Measurements from ENCODE around the gene RFX2. TPM values are rescaled to one million over a fixed set of nuclear protein-coding genes. Genes with fewer than 3 reads are reported as not detected.
A peak's percentile ranks its signal among the peaks of the same experiment; 100 is the strongest.

The RFX2 gene
- total RNA-seq, result 10 to 100 TPM; 12.6 to 17.3 (median 15.0) TPM

DNA sequence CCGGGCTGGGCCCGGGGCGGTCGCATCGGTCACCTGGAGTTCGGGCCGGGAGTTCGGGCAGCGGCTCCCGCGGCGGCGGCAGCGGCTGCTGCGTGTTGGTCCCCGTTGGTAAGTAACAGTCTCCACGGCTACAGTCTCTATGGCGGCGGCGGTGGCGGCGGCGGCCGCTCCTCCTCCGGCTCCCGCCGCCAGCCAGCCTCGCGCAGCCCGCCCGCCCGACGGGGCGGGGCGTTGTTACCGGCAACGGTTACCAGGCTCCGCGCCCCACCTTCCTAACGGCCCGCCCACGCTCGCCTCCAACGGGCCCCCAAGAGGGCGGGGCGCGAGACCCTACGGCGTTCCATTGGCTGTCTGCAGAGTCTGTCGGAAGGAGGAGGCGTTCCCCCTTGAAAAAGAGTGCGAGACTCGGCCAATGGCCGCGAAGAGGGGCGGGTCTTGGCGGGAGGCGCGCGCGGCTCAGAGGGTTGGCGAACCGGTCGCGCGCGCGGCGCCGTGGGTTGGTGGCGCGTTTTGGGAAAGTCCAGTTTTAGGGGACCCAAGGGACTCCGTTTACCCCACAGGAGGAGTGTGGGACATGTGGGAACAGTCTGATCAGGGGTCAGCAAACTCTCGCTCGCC, at the start of gene RFX2:
TSS of gene RFX2 (minus strand) at position 141 of the 618 bp plus-strand sequence. CDS start 63,004 bp downstream, outside the sequence.
- H3K4me3 ChIP-seq, result peak within 1 kb of the TSS; percentile 43 to 84 (median 59)
- no peaks in the 10 kb centered on the region for H3K9me3 ChIP-seq
- peak in 1 of 2 donors; percentile 74 for TF ChIP-seq POLR2A (IDR thresholded peaks at IDR 0.05)
- peak; percentile 64 to 79 for TF ChIP-seq EP300 (IDR thresholded peaks at IDR 0.05)
- TF ChIP-seq, protein P1, sequence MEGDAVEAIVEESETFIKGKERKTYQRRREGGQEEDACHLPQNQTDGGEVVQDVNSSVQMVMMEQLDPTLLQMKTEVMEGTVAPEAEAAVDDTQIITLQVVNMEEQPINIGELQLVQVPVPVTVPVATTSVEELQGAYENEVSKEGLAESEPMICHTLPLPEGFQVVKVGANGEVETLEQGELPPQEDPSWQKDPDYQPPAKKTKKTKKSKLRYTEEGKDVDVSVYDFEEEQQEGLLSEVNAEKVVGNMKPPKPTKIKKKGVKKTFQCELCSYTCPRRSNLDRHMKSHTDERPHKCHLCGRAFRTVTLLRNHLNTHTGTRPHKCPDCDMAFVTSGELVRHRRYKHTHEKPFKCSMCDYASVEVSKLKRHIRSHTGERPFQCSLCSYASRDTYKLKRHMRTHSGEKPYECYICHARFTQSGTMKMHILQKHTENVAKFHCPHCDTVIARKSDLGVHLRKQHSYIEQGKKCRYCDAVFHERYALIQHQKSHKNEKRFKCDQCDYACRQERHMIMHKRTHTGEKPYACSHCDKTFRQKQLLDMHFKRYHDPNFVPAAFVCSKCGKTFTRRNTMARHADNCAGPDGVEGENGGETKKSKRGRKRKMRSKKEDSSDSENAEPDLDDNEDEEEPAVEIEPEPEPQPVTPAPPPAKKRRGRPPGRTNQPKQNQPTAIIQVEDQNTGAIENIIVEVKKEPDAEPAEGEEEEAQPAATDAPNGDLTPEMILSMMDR (IDR thresholded peaks at IDR 0.05), result peak in 1 of 5 experiments; percentile 25
- H3K27ac ChIP-seq, result peak within 1 kb of the TSS; percentile 68 to 94 (median 87)
- H3K4me1 ChIP-seq, result peaks cover 0 to 22% (median 8%) of the 10 kb centered on the region in 4 donors
- WGBS, 2 donors, result 0% methylated on average over 24 to 42 of the region's 75 CpGs
- peak; percentile 95 to 97 for DNase-seq (ENCODE audit: low spot score in 2 of 2)
- no peaks in the 10 kb centered on the region for H3K36me3 ChIP-seq
- no peaks in the 10 kb centered on the region for H3K27me3 ChIP-seq

DNA sequence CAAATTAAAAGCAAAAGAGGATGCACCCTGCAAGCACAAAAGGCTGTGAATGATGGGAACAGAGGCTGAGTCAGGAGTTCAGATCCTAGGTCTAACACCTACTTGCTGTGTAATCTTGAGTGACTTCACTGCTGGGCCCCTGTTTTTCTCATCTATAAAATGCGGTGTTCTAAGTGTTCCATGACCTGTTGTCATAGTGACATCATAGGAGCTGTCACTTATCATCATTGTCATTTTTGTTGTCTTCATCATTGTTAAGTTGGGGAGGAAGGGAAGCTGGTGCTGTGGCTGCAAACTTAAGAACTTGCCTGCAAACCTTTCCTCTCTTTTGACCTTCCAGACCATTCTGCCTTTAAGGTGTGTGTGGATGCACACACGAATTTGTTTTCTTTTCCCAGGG, 45.7 kb upstream of the RFX2 start:
- no peaks in the 10 kb centered on the region for H3K27me3 ChIP-seq
- WGBS, 2 donors, result 56% methylated on average over 2 of the region's 2 CpGs
- H3K4me1 ChIP-seq, result no peaks in the 10 kb centered on the region
- H3K9me3 ChIP-seq, result peaks cover 0 to 40% (median 0%) of the 10 kb centered on the region in 4 donors
- TF ChIP-seq POLR2A (IDR thresholded peaks at IDR 0.05) (no peak), EP300 (IDR thresholded peaks at IDR 0.05) (no peak)
- TF ChIP-seq, protein P1 (IDR thresholded peaks at IDR 0.05), result no peak
- no peaks in the 10 kb centered on the region for H3K36me3 ChIP-seq
- no peak overlapping the region for H3K27ac ChIP-seq
- H3K4me3 ChIP-seq, result no peak overlapping the region
- no peak for DNase-seq (ENCODE audit: low spot score in 2 of 2)

GRCh38 chr19:6150289-6150688, 40.0 kb upstream of the RFX2 start:
- TF ChIP-seq EP300 (IDR thresholded peaks at IDR 0.05), result no peak
- TF ChIP-seq, protein P1 (IDR thresholded peaks at IDR 0.05), result no peak
- no peak for TF ChIP-seq POLR2A (IDR thresholded peaks at IDR 0.05)
- 82 to 86% methylated on average over 8 of the region's 8 CpGs for WGBS, 2 donors

DNA sequence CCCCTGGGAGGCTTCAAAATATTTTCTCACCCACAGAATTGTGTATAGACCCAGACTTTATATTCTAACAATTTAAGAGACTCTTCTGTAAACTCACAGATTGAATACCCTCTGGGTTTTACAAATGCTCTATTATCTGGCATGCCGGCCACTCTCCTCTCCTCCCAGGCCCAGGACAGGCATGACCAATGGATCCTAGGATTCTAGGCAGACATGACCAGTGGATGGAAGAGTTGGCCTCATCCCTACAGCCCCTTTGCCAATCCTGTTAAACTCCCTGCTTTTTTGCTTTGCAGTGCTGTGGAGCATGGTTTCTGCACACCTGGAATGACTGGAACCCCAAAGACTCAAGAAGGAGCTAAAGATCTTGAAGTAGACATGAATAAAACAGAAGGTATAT, 30.9 kb upstream of the RFX2 start:
- no peak overlapping the region for H3K4me3 ChIP-seq
- H3K9me3 ChIP-seq, result no peaks in the 10 kb centered on the region
- H3K27me3 ChIP-seq, result no peaks in the 10 kb centered on the region
- H3K27ac ChIP-seq, result no peak overlapping the region
- no peaks in the 10 kb centered on the region for H3K4me1 ChIP-seq
- TF ChIP-seq, protein P1 (IDR thresholded peaks at IDR 0.05), result no peak
- TF ChIP-seq POLR2A (IDR thresholded peaks at IDR 0.05) (no peak), EP300 (IDR thresholded peaks at IDR 0.05) (no peak)
- peaks cover 0 to 16% (median 0%) of the 10 kb centered on the region in 3 donors for H3K36me3 ChIP-seq
- WGBS, 2 donors, result 33 to 61% methylated on average over 1 of the region's 1 CpG
- no peak for DNase-seq (ENCODE audit: low spot score in 2 of 2)

More at GRCh38 chr19:6150289-6150688, 40.0 kb upstream of the RFX2 start:
- H3K4me1 ChIP-seq, result no peaks in the 10 kb centered on the region
- H3K27me3 ChIP-seq, result no peaks in the 10 kb centered on the region
- no peak for DNase-seq (ENCODE audit: low spot score in 2 of 2)
- H3K36me3 ChIP-seq, result peaks cover 0 to 5% (median 0%) of the 10 kb centered on the region in 3 donors
- H3K9me3 ChIP-seq, result peaks cover 0 to 13% (median 0%) of the 10 kb centered on the region in 4 donors
- no peak overlapping the region for H3K4me3 ChIP-seq
- no peak overlapping the region for H3K27ac ChIP-seq

- DNase-seq (ENCODE audit: low spot score in 2 of 2), result no peak
- no peak for TF ChIP-seq POLR2A (IDR thresholded peaks at IDR 0.05)
- TF ChIP-seq, protein P1 (IDR thresholded peaks at IDR 0.05), result no peak
- no peak for TF ChIP-seq EP300 (IDR thresholded peaks at IDR 0.05)
Observed at GRCh38 chr19:6138511-6138910, 28.2 kb upstream of the RFX2 start.

More at GRCh38 chr19:6138511-6138910, 28.2 kb upstream of the RFX2 start:
- Histone ChIP-seq H3K27ac (no peak overlapping the region), H3K4me1 (no peaks in the 10 kb centered on the region), H3K4me3 (no peak overlapping the region), H3K36me3 (peaks cover 0 to 1% (median 0%) of the 10 kb centered on the region in 3 donors), H3K27me3 (no peaks in the 10 kb centered on the region), H3K9me3 (no peaks in the 10 kb centered on the region)
- 69 to 71% methylated on average over 1 to 2 of the region's 2 CpGs for WGBS, 2 donors
